Suprapubic skin (tissue), 4 donors: ENCODE measurements around the gene UHRF1. TPM values are rescaled to one million over a fixed set of nuclear protein-coding genes. Genes with fewer than 3 reads are reported as not detected.
A peak's percentile ranks its signal among the peaks of the same experiment; 100 is the strongest.

Experiments
- DNase-seq, 2 donors: peaks; one replicate each; pipeline ENCODE4 v3.0.0-alpha.2; 2019; ENCODE audit warnings: low spot score in 2 of 2
- H3K27ac ChIP-seq: fragments of 200-600 bp; sonication (generic); one replicate; pipeline ENCODE4 v1.5.1; 2019
- H3K27me3 ChIP-seq: fragments of 200-600 bp; sonication (generic); one replicate; pipeline ENCODE4 v1.5.1; 2019
- H3K36me3 ChIP-seq: fragments of 200-600 bp; sonication (generic); one replicate; pipeline ENCODE4 v1.5.1; 2019
- H3K4me1 ChIP-seq: fragments of 200-600 bp; sonication (generic); one replicate; pipeline ENCODE4 v1.5.1; 2019
- H3K4me3 ChIP-seq: fragments of 200-600 bp; sonication (generic); one replicate; pipeline ENCODE4 v1.5.1; 2019; ENCODE audit warnings: mild to moderate bottlenecking
- H3K9me3 ChIP-seq: fragments of 200-600 bp; sonication (generic); one replicate; pipeline ENCODE4 v1.5.1; 2019
- EP300 ChIP-seq: sonication (generic); formaldehyde crosslinking; IDR thresholded peaks from one replicate; pipeline ENCODE4 v1.6.1; 2017; ENCODE audit warnings: antibody characterized with exemption
- POLR2A ChIP-seq, 2 donors: fragments of 450-650 bp; IDR thresholded peaks; one replicate each; pipeline ENCODE4 v1.6.1; 2017; ENCODE audit warnings: antibody characterized with exemption in 2 of 2, mild to moderate bottlenecking in 2 of 2, moderate library complexity in 2 of 2
- POLR2AphosphoS5 ChIP-seq, 3 donors: sonication (generic); formaldehyde crosslinking; IDR thresholded peaks; one replicate each; pipeline ENCODE4 v1.6.1; 2017; ENCODE audit warnings: antibody characterized with exemption in 3 of 3
- WGBS: methylation state at CpG from one replicate; pipeline ENCODE4 v1.1.5; 2018; 5-methylcytosine and 5-hydroxymethylcytosine counted together
- total RNA-seq, 4 donors: library from RNA; depleted of rRNA; stranded (reverse); fragments of >200 nt; gene quantifications; one replicate each; pipeline ENCODE4 v1.1.0, GENCODE V29; 2016
- TF ChIP-seq, protein P1 (sequence below), 2 donors: fragments of 200-600 bp in 1 of 2; fragments of 450-650 bp in 1 of 2; sonication (generic) in 1 of 2; IDR thresholded peaks; one replicate each; pipeline ENCODE4 v1.5.1; 2016 to 2019; ENCODE audit warnings: antibody characterized with exemption in 2 of 2, mild to moderate bottlenecking in 1 of 2, moderate library complexity in 1 of 2

UHRF1 gene
- total RNA-seq, 4 donors from 2014 or later, result 0.40 to 3.7 (median 2.8) TPM

- no peak overlapping the region for H3K4me3 ChIP-seq
- no peaks in the 10 kb centered on the region for H3K9me3 ChIP-seq
- no peaks in the 10 kb centered on the region for H3K36me3 ChIP-seq
- DNase-seq, result no peak
- H3K4me1 ChIP-seq, result peaks cover 28% of the 10 kb centered on the region
- 57% methylated on average over 10 of the region's 10 CpGs for WGBS
- H3K27ac ChIP-seq, result no peak overlapping the region
- no peaks in the 10 kb centered on the region for H3K27me3 ChIP-seq
- TF ChIP-seq POLR2A (IDR thresholded peaks at IDR 0.05) (no peak), EP300 (no peak), POLR2AphosphoS5 (IDR thresholded peaks at IDR 0.05) (no peak)
- TF ChIP-seq, protein P1, sequence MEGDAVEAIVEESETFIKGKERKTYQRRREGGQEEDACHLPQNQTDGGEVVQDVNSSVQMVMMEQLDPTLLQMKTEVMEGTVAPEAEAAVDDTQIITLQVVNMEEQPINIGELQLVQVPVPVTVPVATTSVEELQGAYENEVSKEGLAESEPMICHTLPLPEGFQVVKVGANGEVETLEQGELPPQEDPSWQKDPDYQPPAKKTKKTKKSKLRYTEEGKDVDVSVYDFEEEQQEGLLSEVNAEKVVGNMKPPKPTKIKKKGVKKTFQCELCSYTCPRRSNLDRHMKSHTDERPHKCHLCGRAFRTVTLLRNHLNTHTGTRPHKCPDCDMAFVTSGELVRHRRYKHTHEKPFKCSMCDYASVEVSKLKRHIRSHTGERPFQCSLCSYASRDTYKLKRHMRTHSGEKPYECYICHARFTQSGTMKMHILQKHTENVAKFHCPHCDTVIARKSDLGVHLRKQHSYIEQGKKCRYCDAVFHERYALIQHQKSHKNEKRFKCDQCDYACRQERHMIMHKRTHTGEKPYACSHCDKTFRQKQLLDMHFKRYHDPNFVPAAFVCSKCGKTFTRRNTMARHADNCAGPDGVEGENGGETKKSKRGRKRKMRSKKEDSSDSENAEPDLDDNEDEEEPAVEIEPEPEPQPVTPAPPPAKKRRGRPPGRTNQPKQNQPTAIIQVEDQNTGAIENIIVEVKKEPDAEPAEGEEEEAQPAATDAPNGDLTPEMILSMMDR (IDR thresholded peaks at IDR 0.05), result no peak
Observed at GRCh38 chr19:4870025-4870700, 39.1 kb upstream of the UHRF1 start.

DNA sequence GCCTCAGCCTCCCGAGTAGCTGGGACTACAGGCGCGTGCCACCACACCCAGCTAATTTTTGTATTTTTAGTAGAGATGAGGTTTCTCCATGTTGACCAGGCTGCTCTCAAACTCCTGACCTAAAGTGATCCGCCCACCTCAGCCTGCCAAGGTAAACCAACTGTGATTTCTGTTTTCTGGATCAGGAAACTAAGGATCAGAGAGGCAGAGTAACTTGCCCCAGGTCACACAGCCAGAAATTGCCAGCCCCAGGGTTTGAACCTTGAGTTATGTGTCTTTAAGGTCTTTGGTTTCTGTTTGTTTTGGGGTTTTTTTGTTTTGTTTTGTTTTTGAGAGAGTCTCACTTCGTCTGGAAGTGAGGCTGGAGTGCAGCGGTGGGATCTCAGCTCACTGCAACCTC lies 37.6 kb upstream of the UHRF1 start:
- TF ChIP-seq POLR2A (IDR thresholded peaks at IDR 0.05) (no peak), EP300 (no peak)
- TF ChIP-seq, protein P1 (IDR thresholded peaks at IDR 0.05), result no peak
- H3K4me3 ChIP-seq, result no peak overlapping the region
- no peaks in the 10 kb centered on the region for H3K36me3 ChIP-seq
- no peak overlapping the region for H3K27ac ChIP-seq
- no peaks in the 10 kb centered on the region for H3K9me3 ChIP-seq
- H3K4me1 ChIP-seq, result peaks cover 20% of the 10 kb centered on the region
- WGBS, result 78% methylated on average over 6 of the region's 6 CpGs
- DNase-seq, result no peak
- H3K27me3 ChIP-seq, result no peaks in the 10 kb centered on the region

GRCh38 chr19:4873930-4874329 lies 35.4 kb upstream of the UHRF1 start:
- no peaks in the 10 kb centered on the region for H3K9me3 ChIP-seq
- no peak for DNase-seq
- H3K27me3 ChIP-seq, result peaks cover 5% of the 10 kb centered on the region
- WGBS, result 83% methylated on average over 3 of the region's 3 CpGs
- no peak overlapping the region for H3K27ac ChIP-seq
- no peaks in the 10 kb centered on the region for H3K36me3 ChIP-seq
- peaks cover 15% of the 10 kb centered on the region for H3K4me1 ChIP-seq
- H3K4me3 ChIP-seq, result no peak overlapping the region
- TF ChIP-seq, protein P1 (IDR thresholded peaks at IDR 0.05), result no peak
- no peak for TF ChIP-seq EP300

- H3K36me3 ChIP-seq, result no peaks in the 10 kb centered on the region
- peaks cover 7% of the 10 kb centered on the region for H3K4me1 ChIP-seq
- TF ChIP-seq POLR2AphosphoS5 (IDR thresholded peaks at IDR 0.05) (no peak), EP300 (no peak), POLR2A (IDR thresholded peaks at IDR 0.05) (no peak)
- TF ChIP-seq, protein P1 (IDR thresholded peaks at IDR 0.05), result no peak
- WGBS, result 48% methylated on average over 9 of the region's 30 CpGs
- no peak overlapping the region for H3K4me3 ChIP-seq
- DNase-seq, result no peak
- peak overlapping the region; percentile 19 for H3K27ac ChIP-seq
- H3K9me3 ChIP-seq, result no peaks in the 10 kb centered on the region
- peaks cover 5% of the 10 kb centered on the region for H3K27me3 ChIP-seq
Observed at GRCh38 chr19:4877753-4878490, 31.4 kb upstream of the UHRF1 start.

GRCh38 chr19:4878491-4878968 lies 30.8 kb upstream of the UHRF1 start:
- H3K4me3 ChIP-seq, result no peak overlapping the region
- TF ChIP-seq POLR2A (IDR thresholded peaks at IDR 0.05) (no peak), POLR2AphosphoS5 (IDR thresholded peaks at IDR 0.05) (no peak)
- H3K36me3 ChIP-seq, result no peaks in the 10 kb centered on the region
- peaks cover 7% of the 10 kb centered on the region for H3K4me1 ChIP-seq
- H3K27ac ChIP-seq, result peak overlapping the region; percentile 19
- no peak for DNase-seq
- H3K9me3 ChIP-seq, result no peaks in the 10 kb centered on the region
- H3K27me3 ChIP-seq, result peaks cover 5% of the 10 kb centered on the region
- WGBS, result 48% methylated on average over 13 of the region's 23 CpGs
